Lung (tissue), 12 donors: ENCODE data around the gene CEP85. TPM values are rescaled to one million over a fixed set of nuclear protein-coding genes. Genes with fewer than 3 reads are reported as not detected.

Experiments used
- ATAC-seq: fragments of 200-7000 bp; cut with Tn5 transposase; one replicate; pipeline ENCODE4 v1.9.1; 2020; ENCODE audit warnings: moderate number of reproducible peaks; ENCODE audit not compliant: insufficient read depth, low FRiP score
- DNase-seq, 3 donors: peaks; one replicate each; pipeline ENCODE4 v3.0.0-alpha.2; 2013 to 2017
- H3K27ac ChIP-seq, 2 donors: one replicate each; pipeline ENCODE4 v1.5.1; 2013; ENCODE audit warnings: mild to moderate bottlenecking in 2 of 2, moderate library complexity in 2 of 2, control low read depth in 1 of 2, inconsistent platforms in 1 of 2, low read depth in 1 of 2, low read length in 1 of 2
- H3K27me3 ChIP-seq, 3 donors: one replicate each; pipeline ENCODE4 v1.5.1; 2013; ENCODE audit warnings: low read length in 2 of 3; ENCODE audit not compliant: control insufficient read depth in 3 of 3, insufficient read depth in 3 of 3
- H3K36me3 ChIP-seq, 4 donors: one replicate each; pipeline ENCODE4 v1.5.1; 2013; ENCODE audit warnings: low read length in 4 of 4, mild to moderate bottlenecking in 1 of 4, moderate library complexity in 1 of 4; ENCODE audit not compliant: control insufficient read depth in 4 of 4, insufficient read depth in 4 of 4
- H3K4me1 ChIP-seq, 5 donors: one replicate each; pipeline ENCODE4 v1.5.1; 2013; ENCODE audit warnings: low read length in 5 of 5, mild to moderate bottlenecking in 2 of 5, moderate library complexity in 1 of 5; ENCODE audit not compliant: control insufficient read depth in 5 of 5, insufficient read depth in 5 of 5
- H3K4me3 ChIP-seq: one replicate; pipeline ENCODE4 v1.5.1; 2013; ENCODE audit warnings: mild to moderate bottlenecking, control low read depth, moderate library complexity
- H3K9ac ChIP-seq, 2 donors: one replicate each; pipeline ENCODE4 v1.5.1; 2013; ENCODE audit warnings: low read length in 2 of 2, control low read depth in 1 of 2; ENCODE audit not compliant: insufficient read depth in 1 of 2
- H3K9me3 ChIP-seq, 4 donors: one replicate each; pipeline ENCODE4 v1.5.1; 2013; ENCODE audit warnings: low read length in 3 of 4, mild to moderate bottlenecking in 1 of 4, moderate library complexity in 1 of 4; ENCODE audit not compliant: control insufficient read depth in 4 of 4, insufficient read depth in 3 of 4
- WGBS, 2 donors: extraction: QIAGEN DNeasy Blood & Tissue Kit; methylation state at CpG; one replicate each; pipeline ENCODE4 v1.1.7; 2013; 5-methylcytosine and 5-hydroxymethylcytosine counted together
- polyA plus RNA-seq, 2 donors: library from polyadenylated mRNA; stranded (reverse); fragments of 200-250 nt; gene quantifications; one replicate each; pipeline ENCODE4 v1.2.1, GENCODE V29; 2013
- total RNA-seq, 2 donors: library from RNA; depleted of rRNA in 1 of 2; stranded (reverse); fragments of >200 nt in 1 of 2; gene quantifications; one replicate each; pipeline ENCODE4 v1.2.1, GENCODE V29; 2014 to 2021
- TF ChIP-seq, protein P1 (sequence below): IDR thresholded peaks from 2 replicates; pipeline ENCODE4 v1.5.1; 2012; ENCODE audit warnings: mild to moderate bottlenecking; ENCODE audit errors: control extremely low read depth, extremely low read depth
- donor health status: control.
- donor health status: control.
- donor health status: Bipolar disorder and iron deficiency.
- donor health status: healthy.
- donor health status: DM: yes; HTN: yes; CAD: no.

Gene CEP85
- total and polyA plus RNA-seq, 4 donors = 5.4 to 10.8 (median 7.8) TPM

DNA sequence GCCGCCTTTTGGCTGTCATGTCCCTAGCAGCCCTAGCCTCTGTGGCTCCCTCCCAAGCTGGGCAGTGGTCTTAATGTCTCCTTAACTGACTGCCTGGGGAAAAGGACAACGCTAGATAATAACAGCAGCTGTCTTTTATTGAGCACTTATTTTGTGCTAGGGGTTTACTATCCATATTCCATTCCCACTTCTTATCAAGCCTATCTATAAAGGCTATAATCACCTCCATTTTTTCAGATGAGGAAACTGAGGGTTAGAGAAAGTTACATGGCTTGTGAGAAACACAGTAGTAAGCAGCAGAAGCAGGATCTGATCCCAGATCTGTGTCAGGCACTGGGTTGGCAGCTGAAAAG lies 52.0 kb downstream of the CEP85 start:
- no peak overlapping the region for H3K4me3 ChIP-seq
- ATAC-seq (no peak), DNase-seq (no peak)
- H3K36me3 ChIP-seq = peaks cover 0 to 15% (median 4%) of the 10 kb centered on the region in 4 donors
- no peaks in the 10 kb centered on the region for H3K27me3 ChIP-seq
- 87 to 91% methylated on average over 2 of the region's 2 CpGs for WGBS, 2 donors
- H3K27ac ChIP-seq = peak overlapping the region in 1 of 2 donors; percentile 37
- no peak overlapping the region for H3K9ac ChIP-seq
- H3K9me3 ChIP-seq = no peaks in the 10 kb centered on the region
- peaks cover 2 to 30% (median 8%) of the 10 kb centered on the region in 5 donors for H3K4me1 ChIP-seq
- TF ChIP-seq, protein P1, sequence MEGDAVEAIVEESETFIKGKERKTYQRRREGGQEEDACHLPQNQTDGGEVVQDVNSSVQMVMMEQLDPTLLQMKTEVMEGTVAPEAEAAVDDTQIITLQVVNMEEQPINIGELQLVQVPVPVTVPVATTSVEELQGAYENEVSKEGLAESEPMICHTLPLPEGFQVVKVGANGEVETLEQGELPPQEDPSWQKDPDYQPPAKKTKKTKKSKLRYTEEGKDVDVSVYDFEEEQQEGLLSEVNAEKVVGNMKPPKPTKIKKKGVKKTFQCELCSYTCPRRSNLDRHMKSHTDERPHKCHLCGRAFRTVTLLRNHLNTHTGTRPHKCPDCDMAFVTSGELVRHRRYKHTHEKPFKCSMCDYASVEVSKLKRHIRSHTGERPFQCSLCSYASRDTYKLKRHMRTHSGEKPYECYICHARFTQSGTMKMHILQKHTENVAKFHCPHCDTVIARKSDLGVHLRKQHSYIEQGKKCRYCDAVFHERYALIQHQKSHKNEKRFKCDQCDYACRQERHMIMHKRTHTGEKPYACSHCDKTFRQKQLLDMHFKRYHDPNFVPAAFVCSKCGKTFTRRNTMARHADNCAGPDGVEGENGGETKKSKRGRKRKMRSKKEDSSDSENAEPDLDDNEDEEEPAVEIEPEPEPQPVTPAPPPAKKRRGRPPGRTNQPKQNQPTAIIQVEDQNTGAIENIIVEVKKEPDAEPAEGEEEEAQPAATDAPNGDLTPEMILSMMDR = no peak

DNA sequence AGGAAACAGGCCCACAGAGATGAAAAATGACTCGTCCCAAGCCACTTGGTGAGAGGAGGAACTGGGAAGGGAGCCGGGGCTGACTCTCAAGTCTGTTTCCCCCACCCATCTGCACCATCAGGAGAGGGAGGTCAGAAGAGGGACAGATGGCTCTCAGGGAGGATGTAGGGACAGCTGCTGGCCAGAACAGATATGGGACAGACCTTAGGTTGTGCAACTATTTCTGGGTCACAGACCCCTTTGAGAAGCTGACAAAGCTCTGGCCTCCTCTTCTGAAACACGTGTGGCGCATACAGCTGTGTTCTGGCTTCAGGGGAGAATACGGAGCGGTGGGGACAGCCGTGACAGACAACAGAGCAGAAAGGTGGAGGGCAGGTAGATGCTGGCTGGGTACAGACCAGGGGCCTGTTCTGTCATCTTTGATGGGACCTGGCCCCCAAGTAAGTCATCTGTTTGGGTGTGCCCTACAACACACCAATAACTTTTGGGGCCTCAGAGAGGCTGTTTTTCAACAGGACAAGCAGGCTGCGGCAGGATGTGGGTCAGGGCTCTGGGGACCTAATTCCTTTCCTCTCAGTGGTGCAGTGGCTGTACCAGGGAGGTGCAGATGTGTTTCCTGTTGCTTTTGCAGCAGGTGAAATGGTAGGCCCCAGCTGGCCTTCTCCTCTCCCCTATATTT lies 53.2 kb downstream of the CEP85 start:
- H3K36me3 ChIP-seq = peaks cover 0 to 12% (median 4%) of the 10 kb centered on the region in 4 donors
- 27 to 54% methylated on average over 8 of the region's 8 CpGs for WGBS, 2 donors
- H3K27me3 ChIP-seq = no peaks in the 10 kb centered on the region
- TF ChIP-seq, protein P1 = no peak
- H3K4me1 ChIP-seq = peaks cover 0 to 24% (median 0%) of the 10 kb centered on the region in 5 donors
- H3K4me3 ChIP-seq = no peak overlapping the region
- peak overlapping the region in 1 of 2 donors; percentile 17 for H3K27ac ChIP-seq
- DNase-seq (no peak), ATAC-seq (no peak)
- H3K9ac ChIP-seq = no peak overlapping the region
- H3K9me3 ChIP-seq = no peaks in the 10 kb centered on the region

DNA sequence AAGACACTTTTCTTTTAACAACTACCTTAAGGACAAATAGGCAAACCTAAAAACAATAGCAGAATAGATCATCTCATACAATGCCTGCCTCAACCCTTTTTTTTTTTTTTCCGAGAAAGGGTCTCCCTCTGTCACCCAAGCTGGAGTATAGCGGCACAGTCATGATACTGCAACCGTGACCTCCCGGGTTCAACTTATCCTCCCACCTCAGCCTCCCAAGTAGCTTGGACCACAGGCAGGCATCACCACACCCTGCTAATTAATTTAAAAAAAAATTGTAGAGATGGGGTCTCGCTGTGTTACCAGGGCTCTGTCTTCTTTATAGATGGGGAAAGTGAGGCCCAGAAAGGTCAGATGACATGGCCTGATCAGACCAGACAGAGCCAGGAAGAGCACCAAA lies 53.8 kb downstream of the CEP85 start:
- 59 to 74% methylated on average over 5 of the region's 5 CpGs for WGBS, 2 donors
- Histone ChIP-seq H3K9ac (no peak overlapping the region), H3K27me3 (no peaks in the 10 kb centered on the region), H3K4me3 (no peak overlapping the region), H3K36me3 (peaks cover 0 to 7% (median 3%) of the 10 kb centered on the region in 4 donors), H3K4me1 (peaks cover 0 to 18% (median 0%) of the 10 kb centered on the region in 5 donors), H3K27ac (peak overlapping the region in 1 of 2 donors; percentile 4), H3K9me3 (no peaks in the 10 kb centered on the region)
- TF ChIP-seq, protein P1 = no peak
- no peak for ATAC-seq
- no peak for DNase-seq
